Stimulated activated naive B cell treated with anti-CD40 and anti-IgM and Interleukin-4, amounts not matched to agents 10 μg/mL and 1 μg/mL and 100 μg/mL, for 72 hours (primary cell): ENCODE data around the gene C9orf85.
"Not testable (repeated sequence)": the region's sequence is repeated elsewhere in the genome, so short reads cannot be mapped to it uniquely, and the experiment has no call there.

Experiments
- ATAC-seq, 2 donors: fragments of 150-1000 bp; cut with Tn5 transposase; replicated peaks; 2 replicates each; pipeline ENCODE4 v1.10.0; 2021; ENCODE audit warnings: moderate library complexity in 1 of 2
- DNase-seq: peaks from one replicate; pipeline ENCODE4 v3.0.0; 2021
- H3K27ac Mint-ChIP-seq: one replicate; pipeline ENCODE4 v1.8.0; 2022; ENCODE audit warnings: mild to moderate bottlenecking, mixed read lengths
- H3K27me3 Mint-ChIP-seq, 2 donors: one replicate each; pipeline ENCODE4 v1.8.0; 2022; ENCODE audit warnings: mixed read lengths in 2 of 2
- H3K36me3 Mint-ChIP-seq, 2 donors: one replicate each; pipeline ENCODE4 v1.8.0; 2022; ENCODE audit warnings: mixed read lengths in 2 of 2, mild to moderate bottlenecking in 1 of 2
- H3K4me1 Mint-ChIP-seq, 2 donors: one replicate each; pipeline ENCODE4 v1.8.0; 2022; ENCODE audit warnings: mixed read lengths in 2 of 2, mild to moderate bottlenecking in 1 of 2
- H3K4me3 Mint-ChIP-seq, 2 donors: one replicate each; pipeline ENCODE4 v1.8.0; 2022; ENCODE audit warnings: mild to moderate bottlenecking in 2 of 2, mixed read lengths in 2 of 2, moderate library complexity in 1 of 2
- H3K9me3 Mint-ChIP-seq, 2 donors: one replicate each; pipeline ENCODE4 v1.8.0; 2022; ENCODE audit warnings: mixed read lengths in 2 of 2, mild to moderate bottlenecking in 1 of 2

C9orf85 gene

DNA sequence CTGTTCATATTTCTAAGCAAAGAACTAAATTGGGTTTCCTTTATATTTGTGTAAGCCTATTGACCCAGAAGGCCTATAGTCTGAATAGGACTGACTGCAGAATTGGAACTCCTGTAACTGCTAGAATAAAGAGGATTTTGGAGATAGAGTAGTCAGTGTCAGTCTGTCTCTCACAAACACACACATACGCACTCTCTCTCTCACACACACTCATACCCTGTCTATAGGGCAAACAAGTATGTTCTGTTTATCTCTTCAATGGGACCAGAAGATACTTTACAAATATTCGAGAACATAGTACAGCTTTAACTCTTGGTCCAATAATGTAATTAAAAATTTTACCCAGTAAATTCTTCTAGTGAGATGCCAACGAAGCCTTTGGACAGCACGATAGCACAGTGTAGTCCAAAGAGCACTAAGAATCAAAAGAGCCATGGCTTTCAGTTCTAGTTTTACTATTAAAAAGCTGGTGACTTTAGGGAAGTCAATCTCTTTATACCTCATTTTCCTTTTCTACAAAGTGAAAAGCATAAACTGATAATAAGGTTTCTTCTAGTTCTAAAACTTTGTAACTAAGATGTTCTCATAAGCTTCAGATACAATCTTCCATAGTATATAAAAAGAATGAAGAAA lies 19.8 kb upstream of the C9orf85 start:
- H3K36me3 Mint-ChIP-seq = peaks cover 9 to 27% of the 10 kb centered on the region in 2 donors
- DNase-seq (no peak), ATAC-seq (peak; percentile 83 to 90)
- H3K27ac Mint-ChIP-seq = peak overlapping the region; percentile 21
- H3K27me3 Mint-ChIP-seq = no peaks in the 10 kb centered on the region
- H3K4me3 Mint-ChIP-seq = peak overlapping the region; percentile 26 to 38
- H3K9me3 Mint-ChIP-seq = peaks cover 1 to 4% of the 10 kb centered on the region in 2 donors
- peaks cover 37 to 66% of the 10 kb centered on the region in 2 donors for H3K4me1 Mint-ChIP-seq

- ATAC-seq = no peak
- Mint-ChIP-seq H3K4me1 (peaks cover 39 to 74% of the 10 kb centered on the region in 2 donors), H3K9me3 (peaks cover 3 to 4% of the 10 kb centered on the region in 2 donors), H3K4me3 (no peak overlapping the region), H3K36me3 (peaks cover 7 to 19% of the 10 kb centered on the region in 2 donors), H3K27ac (no peak overlapping the region), H3K27me3 (no peaks in the 10 kb centered on the region)
- DNase-seq = no peak
Measured at GRCh38 chr9:71895117-71895516, 16.3 kb upstream of the C9orf85 start.

DNA sequence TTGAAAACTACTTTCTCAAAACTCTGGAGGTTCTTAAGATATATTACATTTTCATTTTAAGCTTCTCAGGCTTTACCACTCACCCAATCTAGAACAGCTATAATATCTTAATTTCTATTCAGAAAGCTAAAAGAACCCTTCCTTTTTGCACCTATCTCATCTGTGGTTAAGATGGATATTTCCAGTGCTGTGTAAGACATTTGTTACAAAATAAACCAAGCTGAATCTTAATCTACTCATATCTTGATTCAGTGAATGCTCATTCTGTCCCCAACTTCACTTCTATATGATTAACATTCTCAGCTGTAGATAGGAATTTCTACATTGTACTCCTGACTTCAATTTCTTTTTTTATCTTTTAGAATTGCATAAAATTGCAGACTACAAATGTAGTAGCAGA lies 15.5 kb upstream of the C9orf85 start:
- H3K9me3 Mint-ChIP-seq = peaks cover 3 to 4% of the 10 kb centered on the region in 2 donors
- H3K27me3 Mint-ChIP-seq = no peaks in the 10 kb centered on the region
- H3K4me3 Mint-ChIP-seq = no peak overlapping the region
- no peak overlapping the region for H3K27ac Mint-ChIP-seq
- peaks cover 41 to 82% of the 10 kb centered on the region in 2 donors for H3K4me1 Mint-ChIP-seq
- ATAC-seq = no peak
- peaks cover 7 to 19% of the 10 kb centered on the region in 2 donors for H3K36me3 Mint-ChIP-seq
- no peak for DNase-seq

DNA sequence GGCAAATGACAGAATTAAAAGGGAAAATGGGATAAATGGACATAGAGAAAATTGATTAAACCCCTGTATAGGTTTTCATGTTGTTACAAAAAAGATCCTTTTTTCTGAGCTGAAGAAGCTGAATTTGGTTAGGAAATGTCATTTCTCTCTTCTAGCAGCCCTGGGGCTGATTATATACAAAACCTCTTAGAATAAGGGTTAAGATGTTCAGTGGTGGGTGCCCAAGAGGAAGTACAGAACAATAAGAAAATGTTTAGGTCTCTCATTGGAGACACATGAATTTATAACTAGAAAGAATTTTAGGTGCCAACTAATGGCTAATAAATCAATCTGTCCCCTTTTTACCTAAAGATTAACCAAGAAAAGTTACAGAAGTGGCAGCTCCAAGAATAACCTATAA lies 14.7 kb upstream of the C9orf85 start:
- peaks cover 39 to 82% of the 10 kb centered on the region in 2 donors for H3K4me1 Mint-ChIP-seq
- H3K4me3 Mint-ChIP-seq = no peak overlapping the region
- DNase-seq (no peak), ATAC-seq (no peak)
- no peaks in the 10 kb centered on the region for H3K27me3 Mint-ChIP-seq
- peaks cover 3 to 4% of the 10 kb centered on the region in 2 donors for H3K9me3 Mint-ChIP-seq
- H3K27ac Mint-ChIP-seq = peak overlapping the region; percentile 76
- peaks cover 6 to 15% of the 10 kb centered on the region in 2 donors for H3K36me3 Mint-ChIP-seq

DNA sequence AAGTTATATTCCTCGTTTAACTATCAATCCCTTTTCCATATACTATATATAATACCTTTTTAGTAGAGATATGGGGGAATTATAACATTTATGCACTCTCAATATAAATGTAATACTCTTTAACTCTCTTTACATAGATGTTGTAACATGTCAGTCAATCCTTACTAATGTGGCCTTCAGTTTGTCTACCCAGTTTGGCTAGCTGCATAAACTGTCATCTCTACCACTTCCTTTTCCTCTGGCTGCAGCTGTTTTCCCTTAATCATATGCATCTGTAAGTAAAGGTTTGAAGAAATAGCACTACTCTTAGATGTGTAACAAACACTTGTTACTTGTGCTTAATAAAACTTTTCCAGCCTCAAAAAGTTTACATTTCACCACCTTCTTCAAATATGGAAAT lies 13.9 kb upstream of the C9orf85 start:
- no peak for DNase-seq
- H3K27me3 Mint-ChIP-seq = no peaks in the 10 kb centered on the region
- H3K9me3 Mint-ChIP-seq = peaks cover 3 to 4% of the 10 kb centered on the region in 2 donors
- ATAC-seq = peak; percentile 75 to 76
- H3K27ac Mint-ChIP-seq = no peak overlapping the region
- peak overlapping the region in 1 of 2 donors; percentile 2 for H3K4me3 Mint-ChIP-seq
- peaks cover 6 to 15% of the 10 kb centered on the region in 2 donors for H3K36me3 Mint-ChIP-seq
- peaks cover 44 to 89% of the 10 kb centered on the region in 2 donors for H3K4me1 Mint-ChIP-seq

GRCh38 chr9:71898756-71899155 lies 12.7 kb upstream of the C9orf85 start:
- H3K27ac Mint-ChIP-seq, H3K4me3 Mint-ChIP-seq, DNase-seq, ATAC-seq, H3K36me3 Mint-ChIP-seq, H3K9me3 Mint-ChIP-seq, H3K27me3 Mint-ChIP-seq: not testable (repeated sequence)
- peaks cover 38 to 90% of the 10 kb centered on the region in 2 donors for H3K4me1 Mint-ChIP-seq

- Mint-ChIP-seq H3K27ac (peak overlapping the region; percentile 31), H3K9me3 (peaks cover 0 to 1% of the 10 kb centered on the region in 2 donors), H3K4me1 (peaks cover 34 to 84% of the 10 kb centered on the region in 2 donors), H3K27me3 (no peaks in the 10 kb centered on the region), H3K36me3 (peaks cover 5 to 16% of the 10 kb centered on the region in 2 donors), H3K4me3 (peak overlapping the region in 1 of 2 donors; percentile 3)
- DNase-seq (no peak), ATAC-seq (peak; percentile 20 to 45)
Measured at GRCh38 chr9:71901695-71902597, 9.5 kb upstream of the C9orf85 start.

DNA sequence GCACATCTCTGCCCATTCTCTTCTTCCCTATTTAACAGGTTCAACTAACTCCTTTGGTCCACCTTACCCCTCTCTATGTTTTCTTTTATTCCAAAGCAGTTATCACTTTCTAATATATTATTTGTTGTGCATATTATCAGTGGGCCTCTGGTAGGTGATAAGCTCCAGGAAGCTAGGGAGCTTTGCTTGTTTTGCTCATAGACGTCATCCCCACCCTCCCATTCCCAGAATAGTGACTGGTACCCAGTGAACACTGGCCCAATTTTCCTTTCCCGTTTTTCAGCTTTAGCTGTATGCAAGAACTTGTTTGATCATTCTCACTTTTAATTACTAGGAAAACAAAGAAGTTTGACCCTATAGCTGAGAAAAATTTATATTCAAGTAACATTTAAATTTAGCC lies 7.4 kb upstream of the C9orf85 start:
- ATAC-seq (no peak), DNase-seq (no peak)
- Mint-ChIP-seq H3K4me3 (no peak overlapping the region), H3K4me1 (peaks cover 26 to 84% of the 10 kb centered on the region in 2 donors), H3K27ac (no peak overlapping the region), H3K36me3 (peaks cover 4 to 9% of the 10 kb centered on the region in 2 donors), H3K9me3 (no peaks in the 10 kb centered on the region), H3K27me3 (no peaks in the 10 kb centered on the region)

DNA sequence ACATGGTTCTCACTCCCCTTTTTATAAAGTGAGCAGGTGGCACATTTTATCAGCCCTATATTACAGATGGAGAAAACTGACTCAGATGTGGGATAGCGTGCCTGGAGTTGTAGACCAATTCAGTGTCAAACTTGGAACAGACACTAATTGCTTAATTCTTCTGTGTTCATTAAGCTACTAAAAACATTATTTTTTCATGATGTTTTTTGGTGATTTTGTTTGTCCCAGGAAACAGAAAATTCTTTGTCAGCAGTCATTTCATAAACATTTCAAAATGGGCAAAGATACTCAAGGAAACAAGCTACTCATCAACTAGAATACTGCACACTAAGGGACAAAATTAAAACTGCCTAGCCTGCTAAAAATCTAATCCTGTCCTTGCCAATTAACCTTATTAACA lies 2.6 kb upstream of the C9orf85 start:
- Mint-ChIP-seq H3K36me3 (peaks cover 4 to 16% of the 10 kb centered on the region in 2 donors), H3K4me1 (peaks cover 18 to 69% of the 10 kb centered on the region in 2 donors), H3K9me3 (no peaks in the 10 kb centered on the region), H3K4me3 (peak overlapping the region; percentile 93 to 97), H3K27ac (no peak overlapping the region), H3K27me3 (no peaks in the 10 kb centered on the region)
- DNase-seq (no peak), ATAC-seq (no peak)

DNA sequence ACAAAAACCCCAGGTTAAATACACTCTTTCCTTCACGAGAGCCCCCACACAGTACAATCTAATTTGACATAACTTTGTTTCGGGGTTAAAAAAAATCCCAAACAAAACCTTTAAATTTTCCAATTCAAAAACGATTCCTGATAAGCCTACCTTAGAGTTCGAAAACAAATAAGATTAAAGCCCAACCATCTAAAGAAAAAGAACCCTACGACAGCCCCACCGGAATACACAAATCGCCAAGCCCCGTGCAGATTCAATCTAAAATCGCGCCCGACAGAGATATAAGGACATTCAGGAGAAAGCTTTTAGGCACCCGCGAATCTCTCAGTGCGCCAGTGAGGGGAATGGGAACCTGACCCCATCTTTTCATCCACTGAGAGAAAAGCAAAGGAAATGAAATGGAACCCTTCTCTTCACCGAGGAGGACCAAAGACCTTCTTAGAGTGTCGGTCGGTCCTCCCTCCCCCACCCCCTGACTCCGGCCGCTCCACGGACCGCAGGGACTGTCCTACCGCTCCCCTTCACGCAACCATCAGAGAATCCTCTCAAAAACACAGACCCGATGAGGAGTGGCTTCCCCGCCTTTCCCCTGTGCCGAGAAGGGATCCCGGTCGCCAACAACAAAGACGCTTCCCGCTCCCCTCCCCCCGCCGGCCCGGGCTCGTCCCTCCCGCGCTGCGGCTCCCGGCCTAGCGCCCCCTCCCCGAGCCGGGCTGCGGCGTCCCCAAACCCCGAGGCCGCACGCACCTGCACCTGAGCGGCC lies 1.4 kb upstream of the C9orf85 start:
- H3K27ac Mint-ChIP-seq = peak overlapping the region; percentile 97
- ATAC-seq = no peak

DNA sequence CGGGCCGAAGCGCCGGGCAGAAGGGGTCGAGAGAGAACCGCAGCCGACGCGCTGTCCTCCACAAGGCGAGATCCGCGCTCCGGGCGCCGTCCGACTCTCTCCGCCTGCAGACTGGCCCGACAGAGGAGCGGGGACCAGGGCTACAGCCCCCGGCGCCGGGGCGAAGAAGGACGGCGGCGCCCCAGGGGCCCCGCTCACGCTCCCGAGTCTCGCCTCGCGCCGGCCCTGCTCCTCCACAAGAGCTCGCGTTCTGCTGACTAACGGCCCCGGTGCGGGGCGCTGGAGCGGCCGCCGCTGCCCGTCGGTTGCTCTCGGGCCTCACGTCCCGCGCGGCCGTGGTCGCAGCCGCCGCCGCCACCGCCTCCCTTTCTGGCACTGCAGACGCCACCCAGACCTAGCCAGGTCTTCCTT lies 784 bp upstream of the C9orf85 start:
- Mint-ChIP-seq H3K4me1 (peaks cover 17 to 65% of the 10 kb centered on the region in 2 donors), H3K9me3 (no peaks in the 10 kb centered on the region)

More for the DNA sequence above, 1.4 kb upstream of the C9orf85 start:
- H3K36me3 Mint-ChIP-seq = peaks cover 6 to 16% of the 10 kb centered on the region in 2 donors
- H3K4me1 Mint-ChIP-seq = peaks cover 17 to 66% of the 10 kb centered on the region in 2 donors
- peak overlapping the region; percentile 93 to 97 for H3K4me3 Mint-ChIP-seq
- H3K9me3 Mint-ChIP-seq = no peaks in the 10 kb centered on the region
- DNase-seq = peak; percentile 1
- H3K27me3 Mint-ChIP-seq = no peaks in the 10 kb centered on the region

GRCh38 chr9:71911908-71912335 lies 483 bp downstream of the C9orf85 start:
- Mint-ChIP-seq H3K27me3 (no peaks in the 10 kb centered on the region), H3K9me3 (no peaks in the 10 kb centered on the region), H3K4me3 (peak overlapping the region; percentile 93 to 97)

More for the DNA sequence above, 784 bp upstream of the C9orf85 start:
- peak overlapping the region; percentile 93 to 97 for H3K4me3 Mint-ChIP-seq
- H3K27me3 Mint-ChIP-seq = no peaks in the 10 kb centered on the region
- H3K27ac Mint-ChIP-seq = peak overlapping the region; percentile 97
- no peak for DNase-seq
- ATAC-seq = peak; percentile 31 to 37
- H3K36me3 Mint-ChIP-seq = peaks cover 5 to 13% of the 10 kb centered on the region in 2 donors

DNA sequence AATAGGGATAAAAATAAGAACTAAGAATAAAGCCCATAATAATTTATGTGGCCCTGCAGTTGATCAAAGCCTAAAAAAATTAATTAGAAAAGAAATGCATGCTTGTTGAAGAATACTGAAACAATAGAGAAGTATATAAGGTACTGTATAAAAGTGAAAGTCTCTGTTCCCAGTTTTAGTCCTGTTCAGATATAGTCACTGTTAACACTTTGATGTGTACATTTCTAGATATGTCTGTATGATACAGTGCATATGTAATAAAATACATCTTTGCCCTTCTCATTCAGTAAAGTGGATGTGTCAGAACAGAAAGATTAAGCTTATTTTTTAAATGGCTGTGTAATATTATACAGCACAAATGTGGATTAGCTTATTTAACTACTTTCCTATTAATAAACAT lies 4.1 kb downstream of the C9orf85 start:
- Mint-ChIP-seq H3K9me3 (no peaks in the 10 kb centered on the region), H3K36me3 (peaks cover 12 to 28% of the 10 kb centered on the region in 2 donors), H3K4me1 (peaks cover 18 to 41% of the 10 kb centered on the region in 2 donors), H3K4me3 (no peak overlapping the region), H3K27ac (no peak overlapping the region), H3K27me3 (no peaks in the 10 kb centered on the region)
- DNase-seq (no peak), ATAC-seq (no peak)

More at GRCh38 chr9:71911908-71912335, 483 bp downstream of the C9orf85 start:
- ATAC-seq (no peak), DNase-seq (no peak)
- H3K36me3 Mint-ChIP-seq = peaks cover 4 to 11% of the 10 kb centered on the region in 2 donors
- H3K27ac Mint-ChIP-seq = peak overlapping the region; percentile 97
- peaks cover 18 to 64% of the 10 kb centered on the region in 2 donors for H3K4me1 Mint-ChIP-seq
